Vagina (tissue), 2 donors: ENCODE data around the gene REEP6. TPM values are rescaled to one million over a fixed set of nuclear protein-coding genes. Genes with fewer than 3 reads are reported as not detected.

Experiments
- DNase-seq, 2 donors: peaks; one replicate each; pipeline ENCODE4 v3.0.0-alpha.2; 2017; ENCODE audit errors: extremely low spot score in 2 of 2
- H3K27ac ChIP-seq: fragments of 200-600 bp; sonication (generic); one replicate; pipeline ENCODE4 v1.5.1; 2019
- H3K27me3 ChIP-seq: fragments of 200-600 bp; sonication (generic); one replicate; pipeline ENCODE4 v1.5.1; 2019
- H3K36me3 ChIP-seq, 2 donors: fragments of 200-600 bp; sonication (generic); one replicate each; pipeline ENCODE4 v1.5.1; 2017 to 2019
- H3K4me1 ChIP-seq: fragments of 200-600 bp; sonication (generic); one replicate; pipeline ENCODE4 v1.5.1; 2019
- H3K4me3 ChIP-seq, 2 donors: fragments of 200-600 bp; sonication (generic); 1 replicate in 1 of 2; 2 replicates in 1 of 2; pipeline ENCODE4 v1.5.1; 2016 to 2019
- H3K9me3 ChIP-seq: fragments of 200-600 bp; sonication (generic); one replicate; pipeline ENCODE4 v1.5.1; 2019
- POLR2A ChIP-seq, 2 donors: fragments of 450-650 bp; IDR thresholded peaks; one replicate each; pipeline ENCODE4 v1.6.1; 2017; ENCODE audit warnings: antibody characterized with exemption in 2 of 2, mild to moderate bottlenecking in 2 of 2, moderate library complexity in 2 of 2
- POLR2AphosphoS5 ChIP-seq, 2 donors: sonication (generic); formaldehyde crosslinking; IDR thresholded peaks; one replicate each; pipeline ENCODE4 v1.9.0; 2017; ENCODE audit warnings: antibody characterized with exemption in 2 of 2, mild to moderate bottlenecking in 2 of 2, low read depth in 1 of 2; ENCODE audit not compliant: insufficient read depth in 1 of 2
- intact Hi-C: fragments of 100-400 bp; cut with DNase I; formaldehyde crosslinking; loops from one replicate; pipeline ENCODE4 v1.15.1; 2023
- total RNA-seq: library from RNA; depleted of rRNA; stranded (reverse); fragments of >200 nt; gene quantifications from one replicate; pipeline ENCODE4 v1.2.3, GENCODE V29; 2016
- TF ChIP-seq, protein P1 (sequence below), 3 experiments: fragments of 450-650 bp in 2 of 3; fragments of 200-600 bp in 1 of 3; sonication (generic) in 1 of 3; IDR thresholded peaks; one replicate each; pipeline ENCODE4 v1.5.1; 2017 to 2019; ENCODE audit warnings: antibody characterized with exemption in 3 of 3, mild to moderate bottlenecking in 2 of 3, moderate library complexity in 2 of 3

The REEP6 gene
- total RNA-seq, 1 donor from 2014 or later, result 6.1 TPM

DNA sequence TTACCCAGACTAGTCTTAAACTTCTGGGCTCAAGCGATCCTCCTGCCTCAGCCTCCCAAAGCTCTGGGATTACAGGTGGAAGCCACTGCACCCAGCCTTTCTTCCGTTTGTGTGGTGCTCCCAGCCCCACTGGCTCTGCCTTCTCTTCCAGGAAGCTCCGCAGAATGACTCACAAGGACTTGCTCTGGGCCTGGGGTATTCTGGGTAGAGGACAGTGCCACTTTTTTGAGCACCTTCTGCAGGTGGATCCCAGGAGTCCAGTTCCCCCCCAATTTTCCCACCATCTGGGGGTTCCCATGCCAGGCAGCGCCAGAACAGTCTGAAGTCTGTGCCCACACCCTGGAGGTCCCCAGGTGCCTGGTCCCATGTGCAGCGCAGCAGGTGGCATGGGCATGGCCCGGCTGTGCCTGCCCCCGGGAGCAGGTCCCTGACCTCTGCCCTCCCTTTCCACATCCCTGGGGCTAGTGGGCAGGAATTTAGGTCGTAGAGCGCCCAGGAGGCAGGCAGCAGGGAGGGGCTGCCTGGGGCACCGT lies 1.6 kb downstream of the REEP6 start:
- H3K27me3 ChIP-seq, result no peaks in the 10 kb centered on the region
- H3K36me3 ChIP-seq, result no peaks in the 10 kb centered on the region
- DNase-seq, result no peak
- TF ChIP-seq POLR2A (IDR thresholded peaks at IDR 0.05), result no peak
- no peak for TF ChIP-seq POLR2AphosphoS5 (IDR thresholded peaks at IDR 0.05; ENCODE audit: insufficient read depth in 1 of 2, low read depth in 1 of 2)
- TF ChIP-seq, protein P1, sequence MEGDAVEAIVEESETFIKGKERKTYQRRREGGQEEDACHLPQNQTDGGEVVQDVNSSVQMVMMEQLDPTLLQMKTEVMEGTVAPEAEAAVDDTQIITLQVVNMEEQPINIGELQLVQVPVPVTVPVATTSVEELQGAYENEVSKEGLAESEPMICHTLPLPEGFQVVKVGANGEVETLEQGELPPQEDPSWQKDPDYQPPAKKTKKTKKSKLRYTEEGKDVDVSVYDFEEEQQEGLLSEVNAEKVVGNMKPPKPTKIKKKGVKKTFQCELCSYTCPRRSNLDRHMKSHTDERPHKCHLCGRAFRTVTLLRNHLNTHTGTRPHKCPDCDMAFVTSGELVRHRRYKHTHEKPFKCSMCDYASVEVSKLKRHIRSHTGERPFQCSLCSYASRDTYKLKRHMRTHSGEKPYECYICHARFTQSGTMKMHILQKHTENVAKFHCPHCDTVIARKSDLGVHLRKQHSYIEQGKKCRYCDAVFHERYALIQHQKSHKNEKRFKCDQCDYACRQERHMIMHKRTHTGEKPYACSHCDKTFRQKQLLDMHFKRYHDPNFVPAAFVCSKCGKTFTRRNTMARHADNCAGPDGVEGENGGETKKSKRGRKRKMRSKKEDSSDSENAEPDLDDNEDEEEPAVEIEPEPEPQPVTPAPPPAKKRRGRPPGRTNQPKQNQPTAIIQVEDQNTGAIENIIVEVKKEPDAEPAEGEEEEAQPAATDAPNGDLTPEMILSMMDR (IDR thresholded peaks at IDR 0.05), result no peak
- H3K4me3 ChIP-seq, result no peak overlapping the region
- H3K4me1 ChIP-seq, result peaks cover 16% of the 10 kb centered on the region
- intact Hi-C loops, result no loop called here
- H3K27ac ChIP-seq, result no peak overlapping the region
- no peaks in the 10 kb centered on the region for H3K9me3 ChIP-seq

DNA sequence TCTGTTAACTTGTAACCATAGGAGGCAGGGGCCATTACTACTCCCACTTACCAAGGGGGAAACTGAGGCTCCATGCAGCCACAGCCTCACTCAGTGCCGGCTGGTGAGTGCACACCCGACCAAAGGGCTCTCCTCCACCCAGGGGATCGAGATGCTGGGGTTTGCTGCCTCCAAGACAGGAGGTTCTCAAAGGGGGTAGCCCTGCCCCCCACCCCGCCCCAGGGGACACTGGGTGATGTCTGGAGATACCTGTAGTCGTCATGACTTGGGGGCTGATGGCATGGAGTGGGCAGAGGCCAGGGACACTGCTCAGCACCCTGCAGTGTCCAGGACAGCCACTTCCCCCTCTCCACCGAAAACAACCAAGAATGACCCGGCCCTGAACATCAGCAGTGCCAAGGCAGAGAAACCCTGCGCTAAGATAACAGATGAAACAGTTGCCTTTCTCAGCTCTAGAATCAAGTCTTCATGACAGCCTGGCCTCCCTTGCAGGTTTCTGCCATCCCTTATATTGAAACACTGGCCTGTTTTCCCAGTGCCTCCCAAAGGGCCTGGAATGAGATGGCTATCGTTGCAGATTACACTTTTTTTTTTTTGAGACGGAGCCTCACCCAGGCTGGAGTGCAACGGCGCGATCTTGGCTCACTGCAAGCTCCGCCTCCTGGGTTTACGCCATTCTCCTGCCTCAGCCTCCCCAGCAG lies 3.3 kb downstream of the REEP6 start:
- no peaks in the 10 kb centered on the region for H3K36me3 ChIP-seq
- no peak overlapping the region for H3K4me3 ChIP-seq
- H3K4me1 ChIP-seq, result peaks cover 16% of the 10 kb centered on the region
- H3K9me3 ChIP-seq, result no peaks in the 10 kb centered on the region
- TF ChIP-seq, protein P1 (IDR thresholded peaks at IDR 0.05), result no peak
- TF ChIP-seq POLR2A (IDR thresholded peaks at IDR 0.05) (no peak), POLR2AphosphoS5 (IDR thresholded peaks at IDR 0.05; ENCODE audit: insufficient read depth in 1 of 2, low read depth in 1 of 2) (no peak)
- no peaks in the 10 kb centered on the region for H3K27me3 ChIP-seq
- no peak for DNase-seq
- no peak overlapping the region for H3K27ac ChIP-seq
- intact Hi-C loops, result no loop called here

DNA sequence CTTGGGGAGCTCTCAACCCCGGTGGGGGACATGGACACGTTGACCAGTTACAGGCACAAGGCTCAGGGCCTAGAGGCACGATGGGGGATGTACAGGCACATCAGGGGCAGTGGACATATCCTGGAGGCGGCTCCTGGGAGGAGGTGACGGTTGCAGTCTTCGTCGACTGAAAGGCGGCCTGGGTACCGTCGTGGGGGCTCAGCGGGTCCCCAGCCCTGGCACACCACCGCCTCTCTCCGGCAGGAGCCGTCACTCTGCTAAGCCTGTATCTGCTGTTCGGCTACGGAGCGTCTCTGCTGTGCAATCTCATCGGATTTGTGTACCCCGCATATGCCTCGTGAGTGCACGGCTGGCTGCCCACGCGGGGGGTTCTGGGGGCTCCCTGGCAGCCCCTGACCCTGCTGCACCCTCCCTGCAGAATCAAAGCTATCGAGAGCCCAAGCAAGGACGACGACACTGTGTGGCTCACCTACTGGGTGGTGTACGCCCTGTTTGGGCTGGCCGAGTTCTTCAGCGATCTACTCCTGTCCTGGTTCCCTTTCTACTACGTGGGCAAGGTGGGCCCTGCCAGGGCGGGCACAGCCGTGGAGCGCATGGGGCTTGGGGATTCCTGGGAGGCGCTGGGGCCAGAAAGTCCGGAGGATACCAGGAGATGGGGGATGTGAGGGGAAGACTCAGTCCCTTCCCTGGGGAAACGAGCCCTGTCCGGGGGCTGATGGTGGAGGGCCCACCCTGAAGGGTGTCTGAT lies 4.2 kb downstream of the REEP6 start:
- TF ChIP-seq POLR2AphosphoS5 (IDR thresholded peaks at IDR 0.05; ENCODE audit: insufficient read depth in 1 of 2, low read depth in 1 of 2) (no peak), POLR2A (IDR thresholded peaks at IDR 0.05) (no peak)
- Histone ChIP-seq H3K4me1 (peaks cover 7% of the 10 kb centered on the region), H3K36me3 (no peaks in the 10 kb centered on the region), H3K27ac (no peak overlapping the region), H3K27me3 (no peaks in the 10 kb centered on the region), H3K4me3 (no peak overlapping the region), H3K9me3 (no peaks in the 10 kb centered on the region)
- intact Hi-C loops, result no loop called here
- no peak for DNase-seq

GRCh38 chr19:1495799-1496713 lies 5.1 kb downstream of the REEP6 start:
- H3K4me3 ChIP-seq, result no peak overlapping the region
- H3K9me3 ChIP-seq, result no peaks in the 10 kb centered on the region
- peaks cover 9% of the 10 kb centered on the region for H3K4me1 ChIP-seq
- H3K36me3 ChIP-seq, result no peaks in the 10 kb centered on the region
- H3K27ac ChIP-seq, result no peak overlapping the region
- no peak for DNase-seq
- no peaks in the 10 kb centered on the region for H3K27me3 ChIP-seq
- intact Hi-C loops, result no loop called here
- TF ChIP-seq POLR2A (IDR thresholded peaks at IDR 0.05) (no peak), POLR2AphosphoS5 (IDR thresholded peaks at IDR 0.05; ENCODE audit: insufficient read depth in 1 of 2, low read depth in 1 of 2) (no peak)
- TF ChIP-seq, protein P1 (IDR thresholded peaks at IDR 0.05), result no peak
